SHP77 (cell line): ENCODE data around the gene CCDC88C.
"Not testable (repeated sequence)": the region's sequence is repeated elsewhere in the genome, so short reads cannot be mapped to it uniquely, and the experiment has no call there.

Source experiments
- DNase-seq, 2 experiments: peaks; one replicate each; lab custom pipeline; 2025; lab: John Stamatoyannopoulos, UW

The CCDC88C gene

GRCh38 chr14:91417120-91417982, at the start of gene CCDC88C:
Gene CCDC88C (minus strand): TSS chr14:91417820. CDS start chr14:91417690, 130 bp downstream.
- DNase-seq, result peak; percentile 59 to 64

- DNase-seq, result no peak
Observed at GRCh38 chr14:91466192-91466591, 48.6 kb upstream of the CCDC88C start.

- DNase-seq, result no peak
Observed at GRCh38 chr14:91464615-91465205, 47.1 kb upstream of the CCDC88C start.

GRCh38 chr14:91458612-91459011, 41.0 kb upstream of the CCDC88C start:
- no peak for DNase-seq

GRCh38 chr14:91456283-91456682, 38.7 kb upstream of the CCDC88C start:
- DNase-seq, result no peak

- no peak for DNase-seq
Observed at GRCh38 chr14:91454580-91454979, 37.0 kb upstream of the CCDC88C start.

- no peak for DNase-seq
Observed at GRCh38 chr14:91454155-91454554, 36.5 kb upstream of the CCDC88C start.

GRCh38 chr14:91453744-91454143, 36.1 kb upstream of the CCDC88C start:
- no peak for DNase-seq

GRCh38 chr14:91444335-91445020, 26.9 kb upstream of the CCDC88C start:
- no peak for DNase-seq

- DNase-seq, result no peak
Observed at GRCh38 chr14:91439345-91439744, 21.7 kb upstream of the CCDC88C start.

- no peak for DNase-seq
Observed at GRCh38 chr14:91438845-91439244, 21.2 kb upstream of the CCDC88C start.

GRCh38 chr14:91436266-91436665, 18.6 kb upstream of the CCDC88C start:
- DNase-seq, result not testable (repeated sequence)

GRCh38 chr14:91429385-91429784, 11.8 kb upstream of the CCDC88C start:
- DNase-seq, result no peak

GRCh38 chr14:91428931-91429330, 11.3 kb upstream of the CCDC88C start:
- DNase-seq, result not testable (repeated sequence)

- not testable (repeated sequence) for DNase-seq
Observed at GRCh38 chr14:91425531-91425944, 7.9 kb upstream of the CCDC88C start.

GRCh38 chr14:91424813-91425530, 7.4 kb upstream of the CCDC88C start:
- no peak for DNase-seq

GRCh38 chr14:91420686-91421085, 3.1 kb upstream of the CCDC88C start:
- DNase-seq, result no peak

GRCh38 chr14:91419451-91419850, 1.8 kb upstream of the CCDC88C start:
- no peak for DNase-seq

GRCh38 chr14:91419044-91419397, 1.4 kb upstream of the CCDC88C start:
- no peak for DNase-seq

- DNase-seq, result peak; percentile 52 to 53
Observed at GRCh38 chr14:91418387-91419043, 895 bp upstream of the CCDC88C start.

- peak in 1 of 2 experiments; percentile 36 for DNase-seq
Observed at GRCh38 chr14:91417983-91418386, 365 bp upstream of the CCDC88C start.

GRCh38 chr14:91416744-91417119, 888 bp downstream of the CCDC88C start:
- no peak for DNase-seq
